Measurements from ENCODE around the gene ICOSLG.

GRCh38 chr21:44262338-44263056 is 21.8 kb upstream of the ICOSLG start:
- TF ChIP-seq CTCF (IDR thresholded peaks at IDR 0.05) (no peak), EZH2phosphoT487 (IDR thresholded peaks at IDR 0.05) (no peak), EZH2 (IDR thresholded peaks at IDR 0.05) (no peak)
